ENCODE results near the gene MPP4.

MPP4 gene

GRCh38 chr2:201633661-201634249, 64.7 kb downstream of the MPP4 start:
- DNase-seq (ENCODE audit: extremely low spot score, insufficient read length, low read depth), result no peak
- FAIRE-seq, result no peak

- DNase-seq (ENCODE audit: extremely low spot score, insufficient read length, low read depth), result no peak
- FAIRE-seq, result no peak
Measured at GRCh38 chr2:201631041-201631440, 67.4 kb downstream of the MPP4 start.

DNA sequence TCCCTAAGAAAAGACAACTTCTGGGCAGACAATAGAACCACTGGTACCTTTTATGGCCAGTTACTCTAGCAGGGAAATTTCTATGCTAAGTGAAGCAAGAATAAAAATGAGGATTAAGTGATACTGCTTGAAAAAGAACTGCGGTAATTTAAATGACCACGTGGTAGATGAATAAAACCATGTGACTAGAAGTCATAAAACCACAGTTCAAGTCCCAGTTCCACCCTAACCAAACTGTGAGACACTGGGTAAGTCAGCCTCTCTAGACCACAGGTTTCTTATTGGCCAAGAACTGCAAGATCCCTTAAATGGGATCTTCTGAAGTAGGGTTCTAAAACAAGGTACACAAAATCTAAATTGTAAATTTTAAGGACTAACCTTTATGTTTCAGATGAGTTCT, 67.9 kb downstream of the MPP4 start:
- no peak for DNase-seq (ENCODE audit: extremely low spot score, insufficient read length, low read depth)
- FAIRE-seq, result no peak

DNA sequence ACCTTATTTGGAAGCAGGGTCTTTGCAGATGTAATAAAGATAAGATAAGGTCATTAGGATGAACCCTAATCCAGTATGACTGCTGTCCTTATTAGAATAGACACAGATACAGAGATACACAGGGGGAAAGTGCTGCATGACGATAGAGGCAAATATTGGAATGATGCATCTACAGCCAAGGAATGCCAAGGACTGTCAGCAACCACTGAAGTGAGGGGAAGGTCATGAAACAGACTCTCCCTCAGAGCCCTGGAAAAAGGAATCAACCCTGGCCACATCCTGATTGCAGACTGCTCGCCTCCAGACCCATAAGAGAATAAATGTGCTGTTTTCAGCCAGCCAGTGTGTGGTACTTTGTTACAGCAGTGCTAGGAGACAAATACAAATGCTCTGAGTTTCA, 69.9 kb downstream of the MPP4 start:
- no peak for FAIRE-seq

DNA sequence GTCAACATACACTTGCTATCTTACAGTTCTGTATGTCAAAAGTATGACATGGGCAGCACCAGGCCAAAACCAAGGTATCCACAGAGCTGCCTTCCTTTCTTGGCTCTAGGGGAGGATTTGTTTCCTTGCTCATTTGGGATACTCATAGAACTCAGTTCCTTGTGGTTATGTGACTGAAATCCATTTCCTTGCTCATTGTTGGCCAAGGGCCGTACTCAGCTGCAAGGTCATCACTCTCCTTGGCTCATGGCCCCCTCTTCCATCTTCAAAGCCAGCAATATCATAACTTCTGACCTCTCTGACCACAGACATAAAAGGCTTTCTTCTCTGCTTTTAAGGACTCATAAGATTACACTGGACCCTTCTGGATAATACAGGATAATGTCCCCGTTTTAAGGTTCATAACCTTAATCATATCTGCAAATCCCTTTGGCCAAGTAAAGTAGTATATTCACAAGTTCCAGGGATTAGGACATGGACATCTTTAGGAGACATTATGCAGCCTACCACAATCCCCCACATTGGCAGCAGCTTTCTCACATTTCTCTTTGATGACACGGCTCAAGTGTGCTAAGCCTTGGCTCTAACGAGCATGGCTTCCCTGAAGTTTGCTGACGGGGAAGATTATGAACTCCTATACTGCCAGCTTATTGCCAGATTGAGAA, 76.0 kb downstream of the MPP4 start:
- FAIRE-seq, result no peak

More for the DNA sequence above, 69.9 kb downstream of the MPP4 start:
- DNase-seq (ENCODE audit: extremely low spot score, insufficient read length, low read depth), result no peak

DNA sequence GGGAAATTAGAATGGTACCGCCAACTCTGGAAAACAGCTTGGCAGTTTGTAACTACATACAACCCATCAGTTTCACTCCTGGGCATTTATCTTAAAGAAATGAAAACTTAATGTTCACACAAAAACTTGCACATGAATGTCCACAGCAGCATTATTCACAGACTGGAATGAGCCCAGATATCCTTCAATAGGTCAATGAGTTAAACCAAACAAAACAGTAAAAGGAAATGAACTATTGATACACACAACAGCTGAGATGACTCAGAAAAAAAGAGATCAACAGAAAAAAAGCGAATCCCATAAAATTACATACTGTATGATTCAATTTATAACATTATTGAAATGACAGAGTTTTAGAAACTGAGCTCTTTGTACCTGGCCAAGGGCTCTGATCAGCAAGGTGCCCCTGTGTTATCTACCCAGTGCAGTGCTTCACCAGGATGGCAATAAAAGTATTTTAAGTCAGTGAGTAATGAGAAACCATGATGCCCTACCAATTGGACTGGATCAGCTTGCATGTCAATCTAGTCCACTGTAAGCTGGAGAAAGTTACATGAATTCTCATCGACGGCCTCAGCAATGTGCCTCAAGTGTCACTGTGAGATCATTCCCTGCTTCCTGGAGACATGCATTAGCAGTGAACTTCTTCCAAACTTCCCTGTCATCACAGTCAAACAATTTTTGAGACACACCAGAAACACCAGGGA, 77.0 kb downstream of the MPP4 start:
- FAIRE-seq (no peak), DNase-seq (ENCODE audit: extremely low spot score, insufficient read length, low read depth) (no peak)

More for the DNA sequence above, 76.0 kb downstream of the MPP4 start:
- no peak for DNase-seq (ENCODE audit: extremely low spot score, insufficient read length, low read depth)

DNA sequence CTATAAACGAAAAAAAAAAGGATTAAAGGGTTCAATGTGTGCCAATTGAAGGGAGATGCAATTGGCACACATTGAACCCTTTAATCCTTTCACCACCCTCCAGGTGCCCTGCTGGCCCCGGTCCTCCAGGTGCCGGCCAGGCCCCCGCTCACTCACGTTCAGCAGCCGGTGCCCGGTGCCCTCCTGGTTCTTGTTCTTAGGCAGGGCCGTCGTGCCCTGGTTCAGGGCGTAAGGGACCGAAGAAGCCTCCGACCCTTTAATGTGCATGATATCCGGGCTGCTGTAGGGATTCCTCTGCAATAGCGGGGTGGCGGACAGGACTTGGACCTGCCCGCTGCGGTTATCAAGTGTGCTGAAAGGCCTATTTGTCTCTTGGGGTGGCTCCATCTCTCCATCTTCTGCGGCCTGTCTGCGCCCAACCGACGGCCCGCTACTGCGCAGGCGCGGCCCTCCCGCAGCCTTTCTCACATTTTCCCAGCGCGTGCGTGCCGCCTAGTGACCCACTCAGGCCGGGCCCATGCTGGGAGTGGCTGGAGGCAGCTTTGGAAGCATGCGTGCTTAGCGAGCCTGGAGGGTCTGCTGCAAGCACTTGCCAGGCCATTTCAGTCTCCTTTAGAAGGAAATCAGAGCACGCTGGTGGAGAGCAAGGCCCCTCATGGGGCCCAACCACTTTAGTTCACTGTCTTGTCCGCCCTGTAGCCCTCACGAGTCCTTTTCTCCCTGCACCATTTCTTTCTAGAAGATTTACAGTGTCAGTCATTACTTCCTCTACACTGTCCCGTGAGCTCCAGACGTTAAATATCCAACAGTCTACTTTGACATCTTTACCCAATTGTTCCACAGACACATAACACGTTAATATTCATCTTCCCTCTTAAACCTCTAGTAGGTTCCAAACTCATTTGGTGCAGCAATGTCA, 79.4 kb downstream of the MPP4 start:
- DNase-seq (ENCODE audit: extremely low spot score, insufficient read length, low read depth) (no peak), FAIRE-seq (no peak)

DNA sequence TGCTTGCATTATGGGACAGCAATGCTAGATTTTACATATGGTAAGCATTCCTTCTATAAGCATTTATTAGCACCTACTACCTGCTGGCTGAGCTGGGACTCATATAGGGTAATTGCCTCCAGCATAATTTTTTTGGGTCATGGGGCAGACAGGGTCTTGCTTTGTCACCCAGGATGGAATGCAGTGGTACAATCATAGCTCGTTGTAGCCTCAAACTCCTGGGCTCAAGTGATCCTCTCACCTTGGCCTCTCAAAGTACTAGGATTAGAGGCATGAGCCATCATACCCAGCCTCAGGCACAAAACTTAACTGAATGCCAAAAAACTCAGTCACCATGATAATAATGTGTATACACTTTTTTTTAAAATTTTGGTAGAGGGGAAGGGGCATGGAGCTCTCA, 90.4 kb downstream of the MPP4 start:
- FAIRE-seq, result no peak
- no peak for DNase-seq (ENCODE audit: extremely low spot score, insufficient read length, low read depth)

GRCh38 chr2:201607568-201607967, 90.9 kb downstream of the MPP4 start:
- DNase-seq (ENCODE audit: extremely low spot score, insufficient read length, low read depth) (no peak), FAIRE-seq (no peak)

- DNase-seq (ENCODE audit: extremely low spot score, insufficient read length, low read depth) (no peak), FAIRE-seq (no peak)
Measured at GRCh38 chr2:201600906-201601305, 97.5 kb downstream of the MPP4 start.

DNA sequence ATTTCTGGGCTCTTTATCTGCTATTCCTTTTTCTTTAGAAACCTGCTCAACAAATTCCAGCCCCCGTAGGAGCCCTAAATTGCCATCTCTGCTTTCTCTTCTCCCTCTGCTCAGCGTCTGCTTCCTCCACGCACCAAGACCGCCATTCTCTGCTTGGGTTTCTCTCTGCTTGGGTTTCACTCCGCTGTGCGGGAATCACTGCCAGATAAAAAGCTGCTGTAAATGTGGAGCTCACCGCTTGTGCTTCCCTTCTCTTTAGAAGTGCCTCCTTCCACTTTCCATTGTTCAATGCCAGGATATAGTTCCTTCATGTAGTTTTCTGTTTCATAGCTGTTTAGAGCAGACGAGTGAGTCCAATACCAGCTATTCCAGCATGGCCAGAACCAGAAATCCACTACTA, 101.0 kb downstream of the MPP4 start:
- FAIRE-seq (no peak), DNase-seq (ENCODE audit: extremely low spot score, insufficient read length, low read depth) (no peak)

All from GM18507 (cell line).